Subcutaneous adipose tissue (tissue), 4 donors: ENCODE data around the gene SALL4. TPM values are rescaled to one million over a fixed set of nuclear protein-coding genes. Genes with fewer than 3 reads are reported as not detected.

Experiments
- total RNA-seq, 4 donors: library from RNA; depleted of rRNA; stranded (reverse); fragments of >200 nt; gene quantifications; one replicate each; pipeline ENCODE4 v1.1.0, GENCODE V29; 2016
- TF ChIP-seq, protein P1 (sequence below): fragments of 450-650 bp; IDR thresholded peaks from one replicate; pipeline ENCODE4 v1.5.1; 2016; ENCODE audit warnings: low read depth, mild to moderate bottlenecking, control low read depth, antibody characterized with exemption, moderate library complexity

Gene SALL4
- total RNA-seq, 4 donors from 2014 or later, result 0.22 to 0.75 (median 0.33) TPM

DNA sequence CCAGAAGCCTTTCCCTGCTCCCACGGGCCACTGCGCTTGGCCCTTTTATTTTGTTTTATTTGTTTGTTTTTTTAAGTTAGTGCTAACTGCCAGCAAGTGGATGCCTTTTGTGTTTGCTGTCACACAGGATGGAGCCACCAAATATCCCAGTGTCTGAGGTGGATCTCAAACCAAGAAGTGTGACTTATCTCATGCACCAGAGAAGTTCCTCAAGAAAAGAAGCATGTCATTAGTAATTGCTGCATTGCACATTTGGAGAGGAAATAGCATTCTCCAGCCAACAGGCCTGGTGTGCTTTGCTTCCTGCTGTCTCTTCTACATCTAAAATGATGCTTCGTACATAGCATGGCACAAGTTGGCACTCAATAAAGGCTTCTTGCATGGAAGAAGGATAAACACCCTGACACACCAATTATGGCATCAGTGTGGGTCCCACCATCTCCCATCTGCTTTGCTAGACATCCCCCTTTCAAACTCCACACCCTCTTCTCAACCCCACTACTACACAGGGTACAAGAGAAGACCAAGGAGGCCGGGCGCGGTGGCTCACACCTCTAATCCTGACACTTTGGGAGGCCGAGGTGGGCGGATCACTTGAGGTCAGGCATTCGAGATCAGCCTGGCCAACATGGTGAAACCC is 32.2 kb downstream of the SALL4 start:
- TF ChIP-seq, protein P1, sequence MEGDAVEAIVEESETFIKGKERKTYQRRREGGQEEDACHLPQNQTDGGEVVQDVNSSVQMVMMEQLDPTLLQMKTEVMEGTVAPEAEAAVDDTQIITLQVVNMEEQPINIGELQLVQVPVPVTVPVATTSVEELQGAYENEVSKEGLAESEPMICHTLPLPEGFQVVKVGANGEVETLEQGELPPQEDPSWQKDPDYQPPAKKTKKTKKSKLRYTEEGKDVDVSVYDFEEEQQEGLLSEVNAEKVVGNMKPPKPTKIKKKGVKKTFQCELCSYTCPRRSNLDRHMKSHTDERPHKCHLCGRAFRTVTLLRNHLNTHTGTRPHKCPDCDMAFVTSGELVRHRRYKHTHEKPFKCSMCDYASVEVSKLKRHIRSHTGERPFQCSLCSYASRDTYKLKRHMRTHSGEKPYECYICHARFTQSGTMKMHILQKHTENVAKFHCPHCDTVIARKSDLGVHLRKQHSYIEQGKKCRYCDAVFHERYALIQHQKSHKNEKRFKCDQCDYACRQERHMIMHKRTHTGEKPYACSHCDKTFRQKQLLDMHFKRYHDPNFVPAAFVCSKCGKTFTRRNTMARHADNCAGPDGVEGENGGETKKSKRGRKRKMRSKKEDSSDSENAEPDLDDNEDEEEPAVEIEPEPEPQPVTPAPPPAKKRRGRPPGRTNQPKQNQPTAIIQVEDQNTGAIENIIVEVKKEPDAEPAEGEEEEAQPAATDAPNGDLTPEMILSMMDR, result no peak

DNA sequence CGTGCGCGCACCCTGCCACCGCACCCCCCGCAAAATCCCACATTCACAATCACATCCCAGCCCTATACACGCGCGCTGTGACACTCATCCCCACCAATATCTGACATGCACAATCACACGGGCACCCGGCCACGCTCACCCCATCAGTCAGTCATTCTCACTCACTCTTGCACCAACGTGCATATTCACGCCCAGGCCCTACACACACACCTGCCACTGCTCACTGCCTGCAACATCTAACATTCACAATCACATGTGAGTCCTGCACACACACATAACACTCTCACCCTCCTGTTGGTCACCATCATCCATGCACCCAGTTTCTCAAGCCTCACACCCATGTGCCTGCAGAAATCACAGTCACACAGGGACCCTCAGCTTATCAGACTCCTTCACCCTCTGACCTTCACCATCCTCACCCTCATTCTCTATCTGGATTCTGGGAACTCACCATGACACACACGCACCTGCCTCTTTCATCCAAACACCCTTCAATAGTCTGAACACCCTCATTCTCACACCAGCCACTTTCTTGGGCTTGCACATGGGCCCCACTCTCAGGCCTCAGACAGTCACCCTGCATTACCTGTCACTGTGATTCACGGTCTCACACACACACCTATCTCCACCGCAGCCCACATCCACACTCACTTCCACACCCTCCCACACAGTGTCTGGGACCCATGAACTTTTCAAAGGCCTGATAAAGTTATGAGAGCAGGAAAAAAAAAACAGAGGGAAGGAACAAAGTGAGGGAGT is 33.4 kb downstream of the SALL4 start:
- TF ChIP-seq, protein P1, result no peak

DNA sequence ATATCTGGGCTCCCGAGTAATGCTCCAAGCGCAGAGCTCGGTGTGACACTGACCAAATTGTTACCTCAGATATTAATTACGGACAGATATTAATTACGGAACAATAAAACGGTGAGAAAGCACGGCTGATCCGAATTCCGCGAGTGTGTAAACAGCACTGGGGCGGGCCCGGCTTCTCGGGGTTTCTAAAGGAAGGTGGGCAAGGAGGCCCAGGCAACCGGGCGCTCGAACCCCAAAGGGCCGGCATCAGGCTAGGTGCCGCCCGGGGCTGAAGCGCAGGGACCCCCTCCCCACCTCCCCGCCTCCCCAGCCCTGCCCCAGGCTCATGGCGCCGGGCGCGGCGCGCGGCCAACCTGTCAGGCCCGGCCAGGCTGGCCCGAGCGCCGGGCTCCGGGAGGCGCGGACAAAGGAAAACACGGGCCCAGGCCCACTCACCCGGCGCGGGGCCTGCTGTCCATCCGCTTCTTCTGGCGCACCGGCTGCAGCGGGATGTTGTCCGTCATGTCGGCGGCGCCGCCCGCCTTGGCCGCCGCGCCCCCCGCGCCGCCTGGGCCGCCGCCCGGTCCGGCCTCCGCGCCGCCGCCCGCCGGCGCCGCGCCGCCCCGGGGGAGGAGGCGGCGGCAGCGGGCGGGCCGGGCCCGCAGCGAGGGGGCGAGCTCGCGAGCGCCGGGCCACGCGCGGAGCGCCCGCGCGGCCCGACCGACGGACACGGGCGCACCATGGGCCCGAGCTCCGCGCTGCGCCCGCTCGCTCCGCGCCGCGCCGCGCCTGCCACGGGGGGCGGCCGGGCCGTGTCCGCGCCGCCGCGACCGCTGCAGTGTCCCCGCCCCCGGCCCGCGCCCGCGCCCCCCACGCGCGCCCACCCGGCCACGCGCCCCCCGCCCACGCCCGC is 34.2 kb downstream of the SALL4 start, which contains the start of gene ATP9A:
Gene ATP9A, minus strand, starts transcription at position 524 of the 892 bp plus-strand sequence. Its CDS starts 21 bp downstream, at position 503.
- TF ChIP-seq, protein P1, result no peak

DNA sequence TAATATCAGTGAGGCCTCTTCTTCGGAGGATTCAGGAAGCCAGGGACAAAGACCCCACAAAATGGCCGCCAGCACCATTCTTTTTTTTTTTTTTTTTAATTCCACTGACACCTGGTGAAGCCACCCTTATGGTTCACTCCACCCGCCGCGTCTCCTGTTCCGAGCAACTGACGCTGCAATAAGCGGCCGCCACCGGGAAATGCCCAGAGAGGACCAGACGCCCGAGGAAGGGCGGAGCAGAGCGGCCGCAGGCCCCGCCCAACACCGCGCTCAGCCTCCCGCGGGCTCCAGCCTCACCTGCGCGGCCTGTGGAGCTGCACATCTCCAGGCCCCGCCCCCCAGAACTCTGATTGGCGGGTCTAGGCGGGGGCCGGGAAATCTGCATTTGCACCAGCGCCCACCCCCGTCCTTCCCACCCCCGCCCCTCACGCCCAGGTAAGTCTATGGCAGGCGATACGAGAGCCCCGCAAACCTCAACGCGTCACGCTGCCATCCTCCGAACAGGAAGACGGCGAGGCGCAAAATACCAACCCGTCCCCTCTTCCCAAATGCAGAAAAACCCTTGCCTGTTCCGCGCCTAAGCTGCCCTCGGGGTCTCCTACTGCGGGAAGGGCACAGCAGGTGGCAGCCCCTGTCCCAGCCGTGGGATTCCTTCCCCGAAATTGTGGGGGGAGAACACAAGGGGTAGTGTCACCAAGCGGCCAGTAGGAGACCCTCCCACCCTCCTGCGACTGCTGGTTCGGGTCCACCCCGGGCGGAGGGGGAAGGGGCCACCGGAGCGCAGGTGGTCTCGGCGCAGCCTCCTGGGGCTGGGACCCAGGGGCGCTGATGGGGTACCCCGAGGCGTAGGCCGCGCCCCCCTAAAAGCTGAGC is 35.1 kb downstream of the SALL4 start:
- TF ChIP-seq, protein P1, result no peak

DNA sequence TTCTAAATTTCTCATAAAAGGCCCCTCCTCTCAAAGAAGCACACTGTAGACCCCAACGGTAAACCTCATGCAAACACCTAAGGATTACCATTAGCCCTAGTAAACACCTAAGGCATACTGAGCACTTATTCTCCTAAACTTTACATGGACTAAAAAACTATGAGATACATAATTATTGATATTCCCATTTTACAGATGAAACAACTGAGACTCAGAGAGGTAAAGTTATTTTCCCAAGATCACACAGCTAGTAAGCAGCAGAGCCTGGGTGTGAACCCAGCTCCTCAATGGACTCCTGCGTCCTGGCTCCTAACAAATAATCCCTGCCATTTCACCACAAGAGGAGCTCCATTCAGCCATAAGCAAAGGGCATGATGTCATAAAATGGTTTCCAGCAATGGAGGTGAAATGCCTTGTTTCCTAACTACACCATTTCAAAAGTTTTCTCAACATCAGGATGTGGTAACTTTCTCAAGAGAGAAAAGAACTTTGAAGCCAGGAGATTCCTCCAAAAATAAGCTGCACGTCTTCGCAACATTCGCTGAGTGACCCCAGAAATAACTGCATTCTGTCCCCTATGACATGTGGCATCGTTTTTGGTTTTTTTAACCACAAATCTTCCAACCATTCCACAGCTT is 38.2 kb downstream of the SALL4 start:
- TF ChIP-seq, protein P1, result no peak

DNA sequence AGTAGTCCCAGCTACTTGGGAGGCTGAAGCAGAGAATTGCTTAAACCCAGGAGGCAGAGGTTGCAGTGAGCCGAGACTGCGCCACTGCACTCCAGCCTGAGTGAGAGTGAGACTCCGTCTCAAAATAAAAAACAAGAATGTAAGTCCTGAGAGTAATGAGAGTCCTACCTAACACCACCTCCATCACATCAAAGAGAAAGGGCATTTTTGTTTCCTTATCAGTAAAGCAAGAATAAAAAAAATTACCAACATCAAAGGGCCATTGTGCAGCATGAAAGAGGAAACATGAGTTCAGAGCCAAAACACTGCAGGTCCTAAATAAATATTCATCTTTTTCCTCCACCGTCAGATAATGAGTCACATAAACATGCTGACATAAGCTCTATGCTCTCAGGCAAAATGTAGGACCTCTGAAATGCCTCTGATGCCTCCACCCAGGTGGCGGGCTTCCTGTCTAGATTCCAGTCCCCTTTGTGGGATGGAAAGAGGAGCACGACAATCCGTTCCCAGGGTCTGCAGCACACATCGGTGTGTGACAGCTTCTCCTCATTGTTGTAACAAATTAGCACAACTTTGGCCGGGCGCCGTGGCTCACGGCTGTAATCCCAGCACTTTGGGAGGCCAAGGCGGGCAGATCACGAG is 41.3 kb downstream of the SALL4 start:
- TF ChIP-seq, protein P1, result no peak
